ENCODE results near the gene CCDC180.
"Not testable (repeated sequence)": the region's sequence is repeated elsewhere in the genome, so short reads cannot be mapped to it uniquely, and the experiment has no call there.

Gene CCDC180

GRCh38 chr9:97307500-97308163, at the start of gene CCDC180:
TSS of gene CCDC180 (plus strand) at chr9:97307659. CDS start at chr9:97308064, 405 bp downstream.
- Histone ChIP-seq H3K36me3 (ENCODE audit: control insufficient read depth, insufficient read depth, low read length) (no peaks in the 10 kb centered on the region; the same call in 1 of the 2 replicates), H3K9ac (ENCODE audit: low read depth, low read length) (no peak within 1 kb of the TSS; the same call in 1 of the 2 replicates), H3K27ac (ENCODE audit: low read depth, low read length) (peak within 1 kb of the TSS; percentile 42), H3K4me3 (ENCODE audit: low read depth, low read length) (peak within 1 kb of the TSS; percentile 53), H3K27me3 (ENCODE audit: control insufficient read depth, insufficient read depth, low read length) (no peaks in the 10 kb centered on the region; the same call in 1 of the 2 replicates), H3K9me3 (ENCODE audit: control insufficient read depth, insufficient read depth, low read length) (no peaks in the 10 kb centered on the region; the same call in 1 of the 2 replicates), H3K4me1 (ENCODE audit: control insufficient read depth, insufficient read depth, low read length) (peaks cover 7% of the 10 kb centered on the region)

DNA sequence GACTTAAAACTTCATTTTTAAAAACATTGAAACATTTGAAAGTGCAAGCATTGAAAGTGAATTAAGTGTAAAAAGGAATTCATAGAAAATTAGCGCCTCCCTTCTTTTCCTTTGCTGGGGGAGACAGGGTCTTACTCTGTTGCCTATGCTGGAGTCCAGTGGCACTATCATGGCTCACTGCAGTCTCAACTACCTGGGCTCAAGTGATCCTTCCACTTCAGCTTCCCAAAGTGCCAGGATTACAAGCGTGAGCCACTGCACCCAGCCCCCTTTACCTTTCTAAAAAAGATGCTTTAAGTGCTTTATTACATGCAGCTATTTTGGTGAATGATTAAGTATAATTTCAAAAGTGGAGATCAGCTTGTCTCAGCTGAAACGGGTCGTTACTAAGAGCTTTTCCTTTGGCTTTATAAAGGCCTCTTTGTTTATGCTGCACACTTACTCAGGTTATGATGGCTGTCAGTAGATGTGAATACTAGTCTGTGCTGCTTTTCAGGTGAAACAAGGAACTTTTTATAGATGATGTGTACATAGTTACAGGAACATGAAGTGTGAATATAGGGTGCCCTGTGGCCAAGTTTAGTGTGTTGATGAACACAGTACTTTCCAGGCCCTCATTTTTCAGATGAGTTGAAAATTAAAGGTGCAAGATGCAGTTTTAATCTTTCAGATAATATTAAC, 47.5 kb upstream of the CCDC180 start:
- not testable (repeated sequence) for H3K4me1 ChIP-seq (ENCODE audit: control insufficient read depth, insufficient read depth, low read length); H3K27me3 ChIP-seq (ENCODE audit: control insufficient read depth, insufficient read depth, low read length); H3K27ac ChIP-seq (ENCODE audit: low read depth, low read length); H3K4me3 ChIP-seq (ENCODE audit: low read depth, low read length); H3K36me3 ChIP-seq (ENCODE audit: control insufficient read depth, insufficient read depth, low read length); H3K9me3 ChIP-seq (ENCODE audit: control insufficient read depth, insufficient read depth, low read length); H3K9ac ChIP-seq (ENCODE audit: low read depth, low read length)

DNA sequence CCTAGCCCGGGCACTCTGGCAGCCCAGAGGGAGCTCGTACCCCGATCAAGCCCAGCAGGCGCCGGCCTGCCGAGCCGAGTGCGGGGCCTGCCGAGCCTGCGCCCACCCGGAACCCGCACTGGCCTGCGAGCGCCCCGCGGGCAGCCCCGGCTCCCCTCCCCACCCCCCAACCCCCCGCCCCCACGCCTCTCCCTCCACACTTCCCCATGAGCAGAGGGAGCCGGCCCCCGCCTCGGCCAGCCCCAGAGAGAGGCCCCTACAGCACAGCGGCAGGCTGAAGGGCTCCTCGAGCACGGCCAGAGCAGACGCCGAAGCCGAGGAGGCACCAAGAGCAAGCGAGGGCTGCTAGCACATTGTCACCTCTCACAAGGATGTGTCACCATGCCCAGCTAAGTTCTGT, 36.2 kb upstream of the CCDC180 start:
- no peak overlapping the region for H3K9ac ChIP-seq (ENCODE audit: low read depth, low read length)

DNA sequence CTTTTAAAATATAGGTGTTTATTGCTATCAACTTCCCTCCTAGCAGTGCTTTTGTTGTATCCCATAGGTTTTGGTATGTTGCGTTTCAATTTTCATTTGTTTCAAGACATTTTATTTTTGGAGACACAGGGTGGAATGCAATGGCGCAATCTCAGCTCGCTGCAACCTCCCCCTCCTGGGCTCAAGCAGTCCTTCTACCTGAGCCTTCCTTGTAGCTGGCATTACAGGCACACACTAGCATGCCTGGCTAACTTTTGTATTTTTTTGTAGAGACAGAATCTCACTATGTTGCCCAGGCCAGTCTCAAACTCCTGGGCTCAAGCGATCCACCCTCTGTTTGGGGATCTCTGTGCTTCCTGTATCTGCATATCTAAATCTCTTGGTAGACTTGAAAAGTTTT, 35.4 kb upstream of the CCDC180 start:
- no peak overlapping the region for H3K4me3 ChIP-seq (ENCODE audit: low read depth, low read length)

More for the DNA sequence above, 36.2 kb upstream of the CCDC180 start:
- Histone ChIP-seq H3K27me3 (ENCODE audit: control insufficient read depth, insufficient read depth, low read length) (no peaks in the 10 kb centered on the region), H3K27ac (ENCODE audit: low read depth, low read length) (no peak overlapping the region), H3K4me1 (ENCODE audit: control insufficient read depth, insufficient read depth, low read length) (peaks cover 20% of the 10 kb centered on the region), H3K4me3 (ENCODE audit: low read depth, low read length) (no peak overlapping the region), H3K36me3 (ENCODE audit: control insufficient read depth, insufficient read depth, low read length) (no peaks in the 10 kb centered on the region), H3K9me3 (ENCODE audit: control insufficient read depth, insufficient read depth, low read length) (no peaks in the 10 kb centered on the region)

DNA sequence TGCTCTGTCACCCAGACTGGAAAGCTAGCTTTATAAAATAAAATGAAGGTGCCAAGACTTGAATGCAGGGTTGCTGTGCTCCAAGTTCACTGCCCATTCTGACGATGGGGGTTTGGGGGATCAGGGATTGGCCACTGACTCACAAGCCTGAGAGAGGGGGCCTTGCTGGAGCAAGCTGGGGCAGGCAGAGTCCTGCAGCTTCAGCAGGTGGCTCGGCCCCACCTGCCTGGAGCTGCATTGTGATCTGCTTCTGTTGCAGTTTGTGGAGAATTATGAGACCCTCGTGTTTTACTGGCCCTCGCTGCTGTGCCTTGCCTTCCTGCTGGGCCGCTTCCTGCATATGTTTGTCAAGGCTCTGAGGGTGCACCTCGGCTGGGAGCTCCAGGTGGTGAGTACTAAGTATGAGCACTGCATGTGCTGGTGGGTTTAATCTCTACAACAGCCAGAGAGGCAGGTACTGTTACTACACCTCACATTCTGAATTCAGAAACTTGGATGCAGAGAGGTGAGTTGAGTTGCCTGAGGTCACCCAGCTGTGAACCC, 31.1 kb upstream of the CCDC180 start:
- H3K9me3 ChIP-seq (ENCODE audit: control insufficient read depth, insufficient read depth, low read length) = no peaks in the 10 kb centered on the region
- peaks cover 28% of the 10 kb centered on the region for H3K36me3 ChIP-seq (ENCODE audit: control insufficient read depth, insufficient read depth, low read length)
- H3K27me3 ChIP-seq (ENCODE audit: control insufficient read depth, insufficient read depth, low read length) = no peaks in the 10 kb centered on the region
- H3K27ac ChIP-seq (ENCODE audit: low read depth, low read length) = peak overlapping the region; percentile 44
- no peak overlapping the region for H3K4me3 ChIP-seq (ENCODE audit: low read depth, low read length)
- no peak overlapping the region for H3K9ac ChIP-seq (ENCODE audit: low read depth, low read length)
- H3K4me1 ChIP-seq (ENCODE audit: control insufficient read depth, insufficient read depth, low read length) = peaks cover 30% of the 10 kb centered on the region

More for the DNA sequence above, 35.4 kb upstream of the CCDC180 start:
- Histone ChIP-seq H3K36me3 (ENCODE audit: control insufficient read depth, insufficient read depth, low read length) (no peaks in the 10 kb centered on the region), H3K4me1 (ENCODE audit: control insufficient read depth, insufficient read depth, low read length) (peaks cover 28% of the 10 kb centered on the region), H3K27me3 (ENCODE audit: control insufficient read depth, insufficient read depth, low read length) (no peaks in the 10 kb centered on the region), H3K27ac (ENCODE audit: low read depth, low read length) (no peak overlapping the region), H3K9me3 (ENCODE audit: control insufficient read depth, insufficient read depth, low read length) (no peaks in the 10 kb centered on the region), H3K9ac (ENCODE audit: low read depth, low read length) (no peak overlapping the region)

GRCh38 chr9:97277953-97278352, 29.5 kb upstream of the CCDC180 start:
- H3K4me3 ChIP-seq (ENCODE audit: low read depth, low read length) = no peak overlapping the region
- no peak overlapping the region for H3K9ac ChIP-seq (ENCODE audit: low read depth, low read length)
- H3K27me3 ChIP-seq (ENCODE audit: control insufficient read depth, insufficient read depth, low read length) = no peaks in the 10 kb centered on the region
- H3K9me3 ChIP-seq (ENCODE audit: control insufficient read depth, insufficient read depth, low read length) = no peaks in the 10 kb centered on the region
- no peak overlapping the region for H3K27ac ChIP-seq (ENCODE audit: low read depth, low read length)
- peaks cover 19% of the 10 kb centered on the region for H3K4me1 ChIP-seq (ENCODE audit: control insufficient read depth, insufficient read depth, low read length)
- peaks cover 35% of the 10 kb centered on the region for H3K36me3 ChIP-seq (ENCODE audit: control insufficient read depth, insufficient read depth, low read length)

GRCh38 chr9:97280755-97281330, 26.6 kb upstream of the CCDC180 start:
- peaks cover 16% of the 10 kb centered on the region; the same call in 1 of the 2 replicates for H3K9me3 ChIP-seq (ENCODE audit: control insufficient read depth, insufficient read depth, low read length)
- H3K9ac ChIP-seq (ENCODE audit: low read depth, low read length) = no peak overlapping the region
- peaks cover 47% of the 10 kb centered on the region for H3K36me3 ChIP-seq (ENCODE audit: control insufficient read depth, insufficient read depth, low read length)
- peaks cover 15% of the 10 kb centered on the region for H3K4me1 ChIP-seq (ENCODE audit: control insufficient read depth, insufficient read depth, low read length)
- H3K27ac ChIP-seq (ENCODE audit: low read depth, low read length) = no peak overlapping the region
- H3K27me3 ChIP-seq (ENCODE audit: control insufficient read depth, insufficient read depth, low read length) = no peaks in the 10 kb centered on the region
- H3K4me3 ChIP-seq (ENCODE audit: low read depth, low read length) = no peak overlapping the region

DNA sequence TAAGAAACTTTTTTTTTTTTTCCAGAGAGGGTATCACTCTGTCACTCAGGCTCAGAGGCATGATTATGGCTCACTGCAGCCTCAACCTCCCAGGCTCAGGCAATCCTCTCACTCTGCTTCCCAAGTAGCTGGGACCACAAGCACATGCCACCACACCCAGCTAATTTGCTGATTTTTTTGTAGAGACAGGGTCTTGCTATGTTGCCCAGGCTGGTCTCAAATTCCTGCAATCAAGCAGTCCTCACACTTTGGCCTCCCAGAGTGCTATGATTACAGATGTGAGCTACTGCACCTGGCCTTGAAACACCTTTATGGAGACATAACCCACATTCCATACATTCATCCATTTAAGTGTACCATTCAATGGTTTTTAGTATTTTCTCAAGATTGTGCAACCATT, 23.7 kb upstream of the CCDC180 start:
- Histone ChIP-seq H3K9me3 (ENCODE audit: control insufficient read depth, insufficient read depth, low read length) (peaks cover 16% of the 10 kb centered on the region; the same call in 1 of the 2 replicates), H3K36me3 (ENCODE audit: control insufficient read depth, insufficient read depth, low read length) (peaks cover 60% of the 10 kb centered on the region), H3K27ac (ENCODE audit: low read depth, low read length) (no peak overlapping the region), H3K4me1 (ENCODE audit: control insufficient read depth, insufficient read depth, low read length) (no peaks in the 10 kb centered on the region), H3K27me3 (ENCODE audit: control insufficient read depth, insufficient read depth, low read length) (no peaks in the 10 kb centered on the region), H3K9ac (ENCODE audit: low read depth, low read length) (no peak overlapping the region), H3K4me3 (ENCODE audit: low read depth, low read length) (no peak overlapping the region)

DNA sequence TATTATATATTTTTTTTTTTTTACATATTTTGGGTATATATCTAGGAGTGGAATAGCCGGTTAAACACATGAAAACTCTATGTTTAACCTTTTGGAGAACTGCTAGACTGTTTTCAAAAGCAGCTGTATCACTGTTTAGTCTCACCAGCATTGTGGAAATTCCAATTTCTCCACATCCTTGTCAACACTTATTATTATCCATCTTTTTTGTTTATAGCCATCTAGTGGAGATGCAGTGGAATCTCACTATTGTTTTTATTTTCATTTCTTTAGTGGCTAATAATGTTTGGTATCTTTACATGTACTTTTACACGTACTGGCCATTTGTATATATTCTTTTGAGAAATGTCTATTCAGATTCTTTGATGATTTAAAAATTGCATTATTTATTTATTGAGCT, 22.7 kb upstream of the CCDC180 start:
- Histone ChIP-seq H3K36me3 (ENCODE audit: control insufficient read depth, insufficient read depth, low read length) (peaks cover 59% of the 10 kb centered on the region), H3K9me3 (ENCODE audit: control insufficient read depth, insufficient read depth, low read length) (peaks cover 16% of the 10 kb centered on the region; the same call in 1 of the 2 replicates), H3K27ac (ENCODE audit: low read depth, low read length) (no peak overlapping the region), H3K4me3 (ENCODE audit: low read depth, low read length) (no peak overlapping the region), H3K4me1 (ENCODE audit: control insufficient read depth, insufficient read depth, low read length) (no peaks in the 10 kb centered on the region), H3K9ac (ENCODE audit: low read depth, low read length) (no peak overlapping the region), H3K27me3 (ENCODE audit: control insufficient read depth, insufficient read depth, low read length) (no peaks in the 10 kb centered on the region)

GRCh38 chr9:97292200-97292599, 15.3 kb upstream of the CCDC180 start:
- Histone ChIP-seq H3K27ac (ENCODE audit: low read depth, low read length) (no peak overlapping the region), H3K36me3 (ENCODE audit: control insufficient read depth, insufficient read depth, low read length) (peaks cover 43% of the 10 kb centered on the region), H3K27me3 (ENCODE audit: control insufficient read depth, insufficient read depth, low read length) (no peaks in the 10 kb centered on the region), H3K9ac (ENCODE audit: low read depth, low read length) (no peak overlapping the region), H3K9me3 (ENCODE audit: control insufficient read depth, insufficient read depth, low read length) (no peaks in the 10 kb centered on the region), H3K4me3 (ENCODE audit: low read depth, low read length) (no peak overlapping the region), H3K4me1 (ENCODE audit: control insufficient read depth, insufficient read depth, low read length) (no peaks in the 10 kb centered on the region; the same call in 1 of the 2 replicates)
